ENCODE data around the gene C16orf87. TPM values are rescaled to one million over a fixed set of nuclear protein-coding genes. Genes with fewer than 3 reads are reported as not detected.

C16orf87 gene
- total RNA-seq, 4 donors from 2014 or later: 5.1 to 13.3 (median 6.2) TPM

DNA sequence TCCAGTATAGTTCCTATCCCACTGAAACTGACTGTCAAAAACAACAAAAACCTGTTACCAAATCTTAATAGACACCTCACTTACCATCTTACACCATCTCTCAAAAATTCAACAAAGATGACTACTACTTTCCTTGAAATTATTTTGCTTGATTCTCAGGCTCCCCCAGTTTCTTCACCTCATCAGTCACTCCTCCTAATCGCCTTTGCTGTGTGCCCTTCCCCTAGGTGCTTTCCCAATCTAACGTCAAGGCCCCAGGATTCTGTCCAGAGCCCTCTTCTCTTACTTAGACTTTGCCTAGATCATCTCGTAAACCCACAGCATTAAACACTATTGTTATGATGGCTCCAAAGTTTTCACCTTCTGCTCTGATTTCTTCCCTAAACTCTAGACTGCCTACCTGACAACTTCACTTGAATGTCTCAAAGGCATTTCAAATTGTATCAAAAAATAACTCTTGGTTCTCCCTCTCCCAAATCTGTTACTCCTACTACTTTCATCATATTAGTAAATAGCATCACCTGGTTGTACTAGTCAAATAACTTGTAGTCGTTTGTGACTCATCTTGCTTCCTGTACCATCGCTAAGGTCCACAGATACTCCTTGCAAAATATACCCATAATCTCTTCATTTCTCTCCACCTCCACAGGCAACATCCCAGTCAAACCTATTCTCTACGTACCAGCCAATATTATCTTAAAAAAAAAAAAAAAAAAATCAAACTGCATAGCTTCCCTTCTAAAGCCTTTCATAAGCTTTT is 18.0 kb downstream of the C16orf87 start:
- no peaks in the 10 kb centered on the region for H3K27me3 ChIP-seq
- no peak for DNase-seq
- H3K4me3 ChIP-seq (replicated peaks in 1 of 3): no peak overlapping the region
- no peaks in the 10 kb centered on the region for H3K36me3 ChIP-seq
- no peaks in the 10 kb centered on the region for H3K4me1 ChIP-seq
- H3K9me3 ChIP-seq: no peaks in the 10 kb centered on the region
- H3K27ac ChIP-seq: no peak overlapping the region
- intact Hi-C loops (cut with DNase I): no loop called here
- 88 to 93% methylated on average over 6 of the region's 6 CpGs for WGBS, 2 donors
- TF ChIP-seq CTCF (IDR thresholded peaks at IDR 0.05) (no peak), POLR2A (IDR thresholded peaks at IDR 0.05) (no peak)

DNA sequence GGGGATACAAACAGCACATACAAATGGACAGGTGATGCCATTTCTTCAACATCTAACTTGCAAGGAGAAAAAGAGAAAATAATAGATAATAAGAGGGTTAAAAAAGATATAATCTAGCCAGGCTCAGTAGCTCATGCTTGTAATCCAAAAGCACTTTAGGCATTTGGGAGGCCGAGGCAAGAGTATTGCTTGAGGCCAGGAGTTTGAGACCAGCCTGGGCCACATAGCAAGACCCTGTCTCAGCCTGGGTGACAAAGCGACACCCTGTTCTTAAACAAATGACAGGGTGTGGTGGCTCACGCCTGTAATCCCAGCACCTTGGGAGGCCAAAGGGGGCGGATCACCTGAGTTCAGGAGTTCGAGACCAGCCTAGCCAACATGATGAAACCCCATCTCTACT is 19.3 kb downstream of the C16orf87 start:
- Histone ChIP-seq H3K36me3 (no peaks in the 10 kb centered on the region), H3K4me1 (no peaks in the 10 kb centered on the region), H3K27me3 (no peaks in the 10 kb centered on the region), H3K27ac (no peak overlapping the region), H3K4me3 (replicated peaks in 1 of 3) (no peak overlapping the region), H3K9me3 (no peaks in the 10 kb centered on the region)
- intact Hi-C loops (cut with DNase I): no loop called here
- TF ChIP-seq POLR2A (IDR thresholded peaks at IDR 0.05) (no peak), CTCF (IDR thresholded peaks at IDR 0.05) (no peak)
- no peak for DNase-seq
- WGBS, 2 donors: 92 to 98% methylated on average over 5 of the region's 5 CpGs

- 79 to 80% methylated on average over 4 of the region's 4 CpGs for WGBS, 2 donors
- peak in 1 of 2 donors; percentile 5 for DNase-seq
- intact Hi-C loops (cut with DNase I): no loop called here
Measured at GRCh38 chr16:46808997-46809396, 22.0 kb downstream of the C16orf87 start.

DNA sequence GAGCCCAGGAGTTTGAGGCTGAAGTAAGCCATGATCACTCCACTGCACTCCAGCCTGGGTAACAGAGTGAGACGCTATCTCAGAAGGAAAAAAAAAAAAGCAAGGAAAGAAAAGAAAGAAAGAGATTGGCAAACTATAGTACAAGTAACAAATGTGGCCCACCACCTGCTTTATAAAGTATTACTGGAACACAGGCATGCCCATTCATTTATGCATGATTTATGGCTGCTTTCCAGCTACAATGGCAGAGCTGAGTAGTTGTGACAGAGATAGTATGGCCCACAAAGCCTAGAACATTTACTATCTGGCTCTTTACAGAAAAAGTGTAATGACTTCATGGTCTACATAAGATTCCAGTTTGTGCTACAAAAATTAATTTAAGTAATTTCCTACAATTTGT is 23.6 kb downstream of the C16orf87 start:
- H3K9me3 ChIP-seq: no peaks in the 10 kb centered on the region
- H3K27ac ChIP-seq: no peak overlapping the region
- WGBS, 2 donors: 92 to 98% methylated on average over 1 of the region's 1 CpG
- no peak for DNase-seq
- no peaks in the 10 kb centered on the region for H3K4me1 ChIP-seq
- no peaks in the 10 kb centered on the region for H3K27me3 ChIP-seq
- no peaks in the 10 kb centered on the region for H3K36me3 ChIP-seq
- intact Hi-C loops (cut with DNase I): no loop called here
- no peak for TF ChIP-seq POLR2A (IDR thresholded peaks at IDR 0.05)
- TF ChIP-seq CTCF (IDR thresholded peaks at IDR 0.05): no peak
- H3K4me3 ChIP-seq (replicated peaks in 1 of 3): no peak overlapping the region

More at GRCh38 chr16:46808997-46809396, 22.0 kb downstream of the C16orf87 start:
- Histone ChIP-seq H3K4me3 (replicated peaks in 1 of 3) (no peak overlapping the region), H3K27ac (no peak overlapping the region), H3K9me3 (no peaks in the 10 kb centered on the region), H3K4me1 (no peaks in the 10 kb centered on the region), H3K36me3 (no peaks in the 10 kb centered on the region), H3K27me3 (no peaks in the 10 kb centered on the region)
- TF ChIP-seq CTCF (IDR thresholded peaks at IDR 0.05) (no peak), POLR2A (IDR thresholded peaks at IDR 0.05) (no peak)

GRCh38 chr16:46803373-46803772 is 27.6 kb downstream of the C16orf87 start:
- Histone ChIP-seq H3K27me3 (no peaks in the 10 kb centered on the region), H3K4me1 (no peaks in the 10 kb centered on the region), H3K36me3 (no peaks in the 10 kb centered on the region), H3K27ac (no peak overlapping the region), H3K9me3 (no peaks in the 10 kb centered on the region), H3K4me3 (replicated peaks in 1 of 3) (no peak overlapping the region)
- TF ChIP-seq POLR2A (IDR thresholded peaks at IDR 0.05) (no peak), CTCF (IDR thresholded peaks at IDR 0.05) (no peak)
- intact Hi-C loops (cut with DNase I): no loop called here
- WGBS, 2 donors: 88 to 90% methylated on average over 3 of the region's 3 CpGs
- DNase-seq: no peak
